Hindlimb muscle (tissue), 1 donor: ENCODE results near the gene PIKFYVE. TPM values are rescaled to one million over a fixed set of nuclear protein-coding genes. Genes with fewer than 3 reads are reported as not detected.
"Not testable (repeated sequence)": the region's sequence is repeated elsewhere in the genome, so short reads cannot be mapped to it uniquely, and the experiment has no call there.

ENCODE experiments used
- DNase-seq: peaks from one replicate; pipeline ENCODE4 v3.0.0-alpha.2; 2013
- polyA plus RNA-seq: library from polyadenylated mRNA; unstranded; fragments of 120-200 nt; gene quantifications from one replicate; pipeline ENCODE4 v1.2.1, GENCODE V29; 2013; ENCODE audit not compliant: insufficient read length

PIKFYVE gene
- polyA plus RNA-seq, 1 donor, result 17.2 TPM

GRCh38 chr2:208254871-208255556 is 11.0 kb upstream of the PIKFYVE start, which contains the start of gene IDH1:
IDH1 (minus strand) TSS chr2:208255071; CDS start chr2:208251551, 3,520 bp downstream.
- peak; percentile 93 for DNase-seq

DNA sequence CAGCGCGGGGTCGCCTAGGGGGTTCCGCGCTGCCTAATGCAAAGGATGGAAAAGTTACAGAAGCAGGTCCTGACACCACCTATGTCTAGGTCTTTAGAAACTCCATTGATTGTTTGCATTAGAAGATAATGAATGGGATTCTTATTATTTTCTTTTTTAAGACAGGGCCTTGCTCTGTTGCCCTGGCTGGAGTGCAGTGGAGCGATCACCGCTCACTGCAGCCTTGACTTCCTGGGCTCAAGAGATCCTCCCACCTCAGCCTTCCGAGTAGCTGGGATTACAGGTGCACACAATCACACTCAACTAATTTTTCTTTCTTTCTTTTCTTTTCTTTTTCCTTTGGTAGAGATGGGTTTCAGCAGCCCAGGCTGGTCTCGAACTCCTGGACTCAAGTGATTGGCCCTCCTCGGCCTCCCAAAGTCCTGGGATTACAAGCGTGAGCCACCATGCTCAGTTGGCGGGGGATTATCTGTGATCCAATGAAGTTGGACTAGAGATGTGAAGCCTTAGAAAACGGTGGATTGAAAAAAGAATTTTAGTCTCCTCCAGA is 10.4 kb upstream of the PIKFYVE start:
- DNase-seq, result no peak

- no peak for DNase-seq
These were observed 9.8 kb upstream of the PIKFYVE start for GRCh38 chr2:208256192-208256782.

DNA sequence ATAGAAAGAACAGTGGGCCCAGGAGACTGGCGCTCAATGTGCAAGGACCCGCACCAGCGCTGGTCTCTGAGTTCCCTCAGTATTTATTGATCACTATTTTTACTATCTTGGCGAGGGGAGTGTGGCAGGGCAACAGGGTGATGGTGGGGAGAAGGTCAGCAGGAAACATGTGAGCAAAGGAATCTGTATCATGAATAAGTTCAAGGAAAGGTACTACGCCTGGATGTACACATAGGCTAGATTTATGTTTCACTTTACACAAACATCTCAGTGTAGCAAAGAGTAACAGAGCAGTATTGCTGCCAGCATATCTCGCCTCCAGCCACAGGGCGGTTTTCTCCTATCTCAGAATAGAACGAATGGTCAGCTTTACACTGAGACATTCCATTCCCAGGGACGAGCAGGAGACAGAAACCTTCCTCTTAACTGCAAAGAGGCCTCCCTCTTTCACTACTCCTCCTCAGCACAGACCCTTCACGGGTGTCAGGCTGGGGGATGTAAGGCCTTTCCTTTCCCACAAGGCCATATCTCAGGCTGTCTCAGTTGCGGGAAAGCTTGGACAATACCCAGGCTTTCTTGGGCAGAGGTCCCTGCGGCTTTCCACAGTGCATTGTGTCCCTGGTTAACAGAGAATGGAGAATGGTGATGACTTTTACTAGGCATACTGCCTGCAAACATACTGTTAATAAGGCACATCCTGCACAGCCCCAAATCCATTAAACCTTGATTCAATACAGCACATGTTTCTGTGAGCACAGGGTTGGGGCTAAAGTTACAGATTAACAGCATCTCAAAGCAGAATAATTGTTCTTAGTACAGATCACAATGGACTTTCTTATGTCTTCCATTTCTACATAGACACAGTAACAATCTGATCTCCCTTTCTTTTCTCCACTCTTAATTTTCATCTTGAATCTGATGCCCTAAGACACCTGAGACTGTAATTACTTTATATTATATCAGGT is 8.9 kb upstream of the PIKFYVE start:
- not testable (repeated sequence) for DNase-seq

DNA sequence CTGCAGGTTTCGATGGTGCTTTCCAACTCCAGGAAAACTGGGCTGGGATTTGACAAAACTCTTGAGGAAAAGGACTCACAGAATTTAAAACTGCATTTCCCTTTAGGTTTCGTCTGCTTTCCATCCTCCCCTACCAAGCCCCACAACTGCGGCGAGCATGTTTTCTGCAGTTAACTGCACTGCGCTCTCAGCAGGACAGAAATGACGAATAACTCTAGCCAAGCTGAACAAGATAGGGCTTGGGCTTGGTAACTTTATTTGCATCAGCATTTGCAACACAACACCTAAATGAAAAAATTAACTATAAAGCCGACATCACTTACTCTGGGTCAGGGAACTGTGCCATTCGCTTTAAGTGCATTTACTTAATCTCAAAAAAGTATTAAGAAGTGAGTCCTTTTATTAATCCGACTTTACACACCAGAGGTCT is 669 bp upstream of the PIKFYVE start:
- peak; percentile 50 for DNase-seq

DNA sequence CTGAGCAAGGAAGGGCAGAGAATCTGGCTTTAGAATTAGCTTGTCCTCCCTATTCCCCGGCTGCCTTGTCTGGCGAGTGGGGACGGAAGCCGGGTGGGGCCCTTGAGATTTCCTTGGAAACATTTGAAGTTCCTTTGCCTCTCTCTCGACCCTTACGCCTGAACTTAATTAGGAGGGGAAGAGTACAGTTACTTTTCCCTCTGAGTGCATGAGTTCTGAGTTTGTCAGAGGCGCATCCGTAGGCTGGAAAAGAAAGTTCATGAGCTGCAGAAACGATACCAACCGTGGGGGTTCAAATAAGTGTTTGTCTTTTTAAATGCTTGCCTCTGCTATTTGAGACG is 468 bp downstream of the PIKFYVE start:
- DNase-seq, result no peak

DNA sequence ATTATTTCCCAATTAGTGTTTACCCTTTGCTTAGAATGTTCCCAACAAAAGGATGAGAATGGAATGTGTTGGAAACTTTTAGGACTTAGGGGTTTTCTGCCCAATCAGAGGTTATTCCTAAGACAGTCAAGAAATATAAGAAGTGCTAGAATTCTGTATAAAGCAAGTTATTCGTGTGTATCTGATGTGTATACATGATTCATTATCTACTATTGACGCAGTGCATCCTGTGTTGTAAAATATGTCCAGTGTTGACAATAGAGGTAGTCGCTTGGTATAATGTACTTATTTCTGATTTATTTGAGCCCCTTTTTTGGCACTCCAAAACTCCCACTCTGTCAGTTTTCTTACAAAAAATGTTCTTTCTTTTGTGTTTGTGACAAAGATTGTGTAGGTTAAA is 881 bp downstream of the PIKFYVE start:
- DNase-seq, result no peak

DNA sequence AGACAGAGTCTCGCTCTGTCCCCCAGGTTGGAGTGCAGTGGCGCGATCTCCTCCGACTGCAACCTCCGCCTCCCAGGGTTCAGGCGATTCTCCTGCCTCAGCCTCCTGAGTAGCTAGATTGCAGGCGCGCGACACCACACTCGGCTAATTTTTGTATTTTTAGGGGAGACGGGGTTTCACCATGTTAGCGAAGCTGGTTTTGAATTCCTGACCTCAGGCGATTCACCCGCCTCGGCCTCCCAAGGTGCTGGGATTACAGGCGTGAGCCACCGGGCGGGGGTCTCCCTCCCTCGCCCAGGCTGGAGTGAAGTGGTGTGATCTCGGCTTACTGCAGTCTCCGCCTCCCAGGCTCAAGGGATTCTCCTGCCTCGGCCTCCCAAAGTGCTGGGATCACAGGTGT is 1.5 kb downstream of the PIKFYVE start:
- DNase-seq, result not testable (repeated sequence)

GRCh38 chr2:208268156-208268952 is 2.3 kb downstream of the PIKFYVE start:
- no peak for DNase-seq

GRCh38 chr2:208269091-208269490 is 3.0 kb downstream of the PIKFYVE start:
- no peak for DNase-seq

DNA sequence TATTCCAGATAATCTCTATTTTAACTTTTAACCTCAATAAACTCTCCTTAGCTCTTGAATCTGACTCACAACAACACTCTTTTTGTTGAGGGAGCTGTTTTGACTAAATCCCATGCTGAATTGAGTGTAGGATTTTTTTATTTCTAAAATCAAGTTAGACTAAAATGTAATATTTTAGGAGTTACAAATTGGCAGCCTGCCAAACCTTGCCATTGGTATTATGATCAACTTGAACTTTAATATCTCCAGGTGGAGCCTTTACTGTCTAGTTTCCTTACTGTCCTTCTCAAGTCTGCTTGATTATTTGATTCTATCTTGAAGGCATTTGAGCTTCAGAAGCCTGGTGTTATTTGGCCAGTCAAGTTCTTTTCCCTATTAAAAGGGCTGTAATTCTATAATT is 8.7 kb downstream of the PIKFYVE start:
- no peak for DNase-seq

DNA sequence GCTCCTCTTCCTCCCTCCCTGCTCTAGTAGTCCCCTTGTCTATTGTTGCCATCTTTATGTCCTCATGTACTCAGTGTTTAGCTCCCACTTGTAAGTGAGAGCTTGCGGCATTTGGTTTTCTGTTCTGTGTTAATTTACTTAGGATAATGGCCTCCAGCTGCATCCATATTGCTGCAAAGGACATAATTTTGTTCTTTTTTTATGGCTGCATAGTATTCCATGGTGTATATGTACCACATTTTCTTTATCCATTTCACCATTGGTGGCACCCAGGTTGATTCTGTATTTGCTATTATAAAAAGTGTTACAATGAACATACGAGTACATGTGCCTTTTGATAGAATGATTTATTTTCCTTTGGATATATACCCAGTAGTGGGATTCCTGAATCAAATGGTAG is 12.5 kb downstream of the PIKFYVE start:
- no peak for DNase-seq

- DNase-seq, result no peak
These were observed 13.2 kb downstream of the PIKFYVE start for GRCh38 chr2:208279236-208279635.

GRCh38 chr2:208280234-208280633 is 14.2 kb downstream of the PIKFYVE start:
- no peak for DNase-seq

GRCh38 chr2:208280933-208281332 is 14.9 kb downstream of the PIKFYVE start:
- no peak for DNase-seq

GRCh38 chr2:208285853-208286252 is 19.8 kb downstream of the PIKFYVE start:
- DNase-seq, result no peak

- DNase-seq, result no peak
These were observed 28.5 kb downstream of the PIKFYVE start for GRCh38 chr2:208294482-208295024.

GRCh38 chr2:208295834-208296233 is 29.8 kb downstream of the PIKFYVE start:
- DNase-seq, result no peak

GRCh38 chr2:208296610-208297009 is 30.6 kb downstream of the PIKFYVE start:
- no peak for DNase-seq

DNA sequence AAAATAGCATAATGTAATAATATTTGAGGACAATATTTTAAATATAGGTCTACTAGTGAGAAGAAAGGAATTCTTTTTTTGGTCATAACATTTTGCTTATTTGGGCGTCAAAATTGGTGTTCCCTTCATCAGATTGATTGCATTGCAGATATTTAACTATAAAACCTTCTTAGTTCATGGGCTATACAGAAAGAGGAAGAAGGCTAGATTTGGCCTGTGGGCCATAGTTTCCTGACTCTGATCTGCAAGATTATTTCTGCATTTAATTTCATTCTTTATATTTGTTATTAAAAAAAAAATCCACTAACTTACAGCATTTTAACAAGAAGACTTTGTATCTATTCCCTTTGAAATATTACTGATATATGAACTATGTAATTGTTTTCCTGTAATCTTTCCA is 31.9 kb downstream of the PIKFYVE start:
- no peak for DNase-seq

GRCh38 chr2:208300847-208301618 is 35.0 kb downstream of the PIKFYVE start:
- DNase-seq, result no peak
